HepG2 (cell line): ENCODE data around the gene EPHB4. TPM values are rescaled to one million over a fixed set of nuclear protein-coding genes. Genes with fewer than 3 reads are reported as not detected.
A peak's percentile ranks its signal among the peaks of the same experiment; 100 is the strongest.

Experiments used
- ERF ChIP-seq: IDR thresholded peaks from 2 replicates; pipeline ENCODE4 v1.6.1; 2018; ENCODE audit warnings: missing biosample characterization, missing genetic modification reagents
- HMG20A ChIP-seq: IDR thresholded peaks from 2 replicates; pipeline ENCODE4 v1.6.1; 2016; ENCODE audit warnings: borderline replicate concordance
- MYC ChIP-seq: sonication (generic); formaldehyde crosslinking; IDR thresholded peaks from 2 replicates; pipeline ENCODE4 v1.9.0; 2021; ENCODE audit warnings: missing genetic modification reagents, borderline replicate concordance
- SALL1 ChIP-seq: sonication (generic); formaldehyde crosslinking; IDR thresholded peaks from 2 replicates; pipeline ENCODE4 v1.8.0; 2022; ENCODE audit warnings: mild to moderate bottlenecking, missing genetic modification reagents
- SNAPC4 ChIP-seq: sonication (generic); formaldehyde crosslinking; IDR thresholded peaks from 2 replicates; pipeline ENCODE4 v1.4.0; 2020; ENCODE audit warnings: mild to moderate bottlenecking, missing genetic modification reagents
- USF2 ChIP-seq, 2 experiments: sonication (generic) in 1 of 2; formaldehyde crosslinking in 1 of 2; IDR thresholded peaks; 2 replicates each; pipeline versions ENCODE4 v1.5.1 to v1.6.1; 2011 to 2020; ENCODE audit warnings: borderline replicate concordance in 1 of 2, low read depth in 1 of 2, low read length in 1 of 2, mild to moderate bottlenecking in 1 of 2, missing genetic modification reagents in 1 of 2, moderate library complexity in 1 of 2
- ZKSCAN5 ChIP-seq: sonication (generic); formaldehyde crosslinking; IDR thresholded peaks from 2 replicates; pipeline ENCODE4 v1.5.1; 2020; ENCODE audit warnings: mild to moderate bottlenecking, missing genetic modification reagents
- ZMAT5 ChIP-seq: sonication (generic); formaldehyde crosslinking; IDR thresholded peaks from 2 replicates; pipeline ENCODE4 v1.5.0; 2020; ENCODE audit warnings: mild to moderate bottlenecking, low read depth, missing genetic modification reagents, borderline replicate concordance
- ZNF143 ChIP-seq: sonication (generic); formaldehyde crosslinking; IDR thresholded peaks from 2 replicates; pipeline ENCODE4 v1.4.0; 2020; ENCODE audit warnings: missing genetic modification reagents
- ZNF160 ChIP-seq: sonication (generic); formaldehyde crosslinking; IDR thresholded peaks from 2 replicates; pipeline ENCODE4 v1.8.0; 2022; ENCODE audit warnings: mild to moderate bottlenecking, inconsistent platforms, missing genetic modification reagents
- ZNF431 ChIP-seq: sonication (generic); formaldehyde crosslinking; IDR thresholded peaks from 2 replicates; pipeline ENCODE4 v1.9.0; 2022; ENCODE audit warnings: missing genetic modification reagents, low read depth, mild to moderate bottlenecking, borderline replicate concordance
- polyA plus RNA-seq, 8 experiments: library from polyadenylated mRNA; depleted of rRNA in 3 of 8; stranded (reverse) in 7 of 8; unstranded in 1 of 8; fragments of >200 nt; fragmentation: Illumina TruSeq in 4 of 8; extraction: Trizol in 4 of 8; gene quantifications; 2 replicates each; pipeline versions ENCODE4 v1.2.1 to v1.2.3, GENCODE V29; 2011 to 2016; ENCODE audit warnings: low read depth in 4 of 8, missing spikeins in 1 of 8, mixed read lengths in 1 of 8; ENCODE audit not compliant: insufficient read depth in 1 of 8
- total RNA-seq, 5 experiments: library from RNA; depleted of rRNA; stranded (reverse); fragments of >200 nt; fragmentation: Illumina TruSeq; extraction: Trizol; gene quantifications; 2 replicates each; pipeline ENCODE4 v1.2.3, GENCODE V29; 2016; ENCODE audit warnings: low read depth in 1 of 5
- TF ChIP-seq, protein P1 (sequence below): sonication (generic); formaldehyde crosslinking; IDR thresholded peaks from 2 replicates; pipeline ENCODE4 v1.8.1; 2022; ENCODE audit warnings: low read depth, mild to moderate bottlenecking, missing genetic modification reagents
- TF ChIP-seq, protein P2 (sequence below): sonication (generic); formaldehyde crosslinking; IDR thresholded peaks from 2 replicates; pipeline ENCODE4 v1.9.0; 2022; ENCODE audit warnings: missing genetic modification reagents, mild to moderate bottlenecking, borderline replicate concordance

EPHB4 gene
- total and polyA plus RNA-seq, 2 of the 13 experiments (the other 11 are each of a cell fraction or from before 2014, with no cell fraction given): 61.4 to 69.6 TPM

DNA sequence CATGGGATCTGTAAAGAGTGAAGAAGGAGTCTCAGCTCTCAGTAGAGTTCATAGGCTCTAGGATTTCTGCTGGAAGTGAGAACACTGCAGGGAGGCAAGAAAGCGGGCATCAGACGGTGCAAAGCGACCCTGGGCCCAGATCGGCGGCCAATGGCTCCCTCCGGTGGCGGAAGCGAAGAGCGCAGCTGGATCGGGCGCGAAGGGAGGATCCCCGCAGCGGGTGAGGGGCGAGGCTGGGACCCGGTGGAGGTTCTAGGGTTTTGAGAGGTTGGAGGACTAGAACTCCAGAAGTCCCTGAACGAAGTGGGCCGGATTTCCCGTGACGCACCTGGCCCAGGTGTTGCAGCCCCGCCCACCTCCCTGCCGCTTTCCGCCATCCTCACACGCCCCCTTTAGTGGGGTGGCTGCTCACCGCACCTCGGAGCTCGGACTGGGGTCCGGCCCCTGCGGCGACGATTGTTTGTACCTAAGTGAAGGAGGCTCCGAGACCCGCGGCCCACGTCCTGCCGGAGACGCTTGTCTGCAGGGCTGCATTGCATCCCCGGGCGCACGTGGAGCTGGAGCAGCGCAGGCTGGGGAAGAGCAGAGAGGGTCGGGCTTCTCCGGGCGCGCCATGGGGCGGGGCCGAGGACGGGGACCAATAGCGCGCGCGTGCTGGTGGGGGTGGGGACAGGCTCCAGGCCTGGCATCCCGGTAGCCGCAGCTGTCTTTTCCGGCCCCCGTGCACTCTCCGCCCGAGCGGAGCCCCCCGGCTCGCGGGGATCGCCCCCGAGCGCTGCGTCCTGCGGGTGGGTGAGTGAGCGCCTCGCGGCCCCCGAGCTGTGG, 24.9 kb upstream of the EPHB4 start, which contains the start of gene SLC12A9 (continued):
- TF ChIP-seq ZNF160 (CRISPR knock-in tag) (peak; percentile 52; the same call in 1 of the 2 replicates), ZKSCAN5 (peak; percentile 95), ZNF431 (no peak), ERF (peak; percentile 59; the same call in 1 of the 2 replicates), ZNF143 (CRISPR knock-in tag) (peak; percentile 38; the same call in 1 of the 2 replicates), ZMAT5 (CRISPR knock-in tag) (no peak), MYC (CRISPR knock-in tag) (peak; percentile 96), USF2 (IDR thresholded peaks at IDR 0.05; ENCODE audit: low read depth, low read length) (no peak; the same call in 1 of the 2 replicates), USF2 (CRISPR knock-in tag; IDR thresholded peaks at IDR 0.05; ENCODE audit: borderline replicate concordance) (peak; percentile 47; the same call in 1 of the 2 replicates), SNAPC4 (CRISPR knock-in tag) (peak; percentile 24; the same call in 1 of the 2 replicates), SALL1 (peak; percentile 76), HMG20A (CRISPR knock-in tag) (peak; percentile 21; the same call in 1 of the 2 replicates)
- TF ChIP-seq, protein P1, sequence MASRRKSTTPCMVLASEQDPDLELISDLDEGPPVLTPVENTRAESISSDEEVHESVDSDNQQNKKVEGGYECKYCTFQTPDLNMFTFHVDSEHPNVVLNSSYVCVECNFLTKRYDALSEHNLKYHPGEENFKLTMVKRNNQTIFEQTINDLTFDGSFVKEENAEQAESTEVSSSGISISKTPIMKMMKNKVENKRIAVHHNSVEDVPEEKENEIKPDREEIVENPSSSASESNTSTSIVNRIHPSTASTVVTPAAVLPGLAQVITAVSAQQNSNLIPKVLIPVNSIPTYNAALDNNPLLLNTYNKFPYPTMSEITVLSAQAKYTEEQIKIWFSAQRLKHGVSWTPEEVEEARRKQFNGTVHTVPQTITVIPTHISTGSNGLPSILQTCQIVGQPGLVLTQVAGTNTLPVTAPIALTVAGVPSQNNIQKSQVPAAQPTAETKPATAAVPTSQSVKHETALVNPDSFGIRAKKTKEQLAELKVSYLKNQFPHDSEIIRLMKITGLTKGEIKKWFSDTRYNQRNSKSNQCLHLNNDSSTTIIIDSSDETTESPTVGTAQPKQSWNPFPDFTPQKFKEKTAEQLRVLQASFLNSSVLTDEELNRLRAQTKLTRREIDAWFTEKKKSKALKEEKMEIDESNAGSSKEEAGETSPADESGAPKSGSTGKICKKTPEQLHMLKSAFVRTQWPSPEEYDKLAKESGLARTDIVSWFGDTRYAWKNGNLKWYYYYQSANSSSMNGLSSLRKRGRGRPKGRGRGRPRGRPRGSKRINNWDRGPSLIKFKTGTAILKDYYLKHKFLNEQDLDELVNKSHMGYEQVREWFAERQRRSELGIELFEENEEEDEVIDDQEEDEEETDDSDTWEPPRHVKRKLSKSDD: 0 out of 2 replicates have a peak, but pooled peaks have one; percentile 26
- TF ChIP-seq, protein P2, sequence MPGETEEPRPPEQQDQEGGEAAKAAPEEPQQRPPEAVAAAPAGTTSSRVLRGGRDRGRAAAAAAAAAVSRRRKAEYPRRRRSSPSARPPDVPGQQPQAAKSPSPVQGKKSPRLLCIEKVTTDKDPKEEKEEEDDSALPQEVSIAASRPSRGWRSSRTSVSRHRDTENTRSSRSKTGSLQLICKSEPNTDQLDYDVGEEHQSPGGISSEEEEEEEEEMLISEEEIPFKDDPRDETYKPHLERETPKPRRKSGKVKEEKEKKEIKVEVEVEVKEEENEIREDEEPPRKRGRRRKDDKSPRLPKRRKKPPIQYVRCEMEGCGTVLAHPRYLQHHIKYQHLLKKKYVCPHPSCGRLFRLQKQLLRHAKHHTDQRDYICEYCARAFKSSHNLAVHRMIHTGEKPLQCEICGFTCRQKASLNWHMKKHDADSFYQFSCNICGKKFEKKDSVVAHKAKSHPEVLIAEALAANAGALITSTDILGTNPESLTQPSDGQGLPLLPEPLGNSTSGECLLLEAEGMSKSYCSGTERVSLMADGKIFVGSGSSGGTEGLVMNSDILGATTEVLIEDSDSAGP (CRISPR knock-in tag): peak; percentile 89; the same call in 1 of the 2 replicates
